WTC11 (cell line): Measurements from ENCODE around the gene FOXI1. TPM values are rescaled to one million over a fixed set of nuclear protein-coding genes. Genes with fewer than 3 reads are reported as not detected.
"Not testable (repeated sequence)": the region's sequence is repeated elsewhere in the genome, so short reads cannot be mapped to it uniquely, and the experiment has no call there.

Experiments used
- ATAC-seq: fragments of 200-7000 bp; cut with Tn5 transposase; 2 replicates; pipeline ENCODE4 v1.10.0; 2021; ENCODE audit warnings: mild to moderate bottlenecking, moderate library complexity
- CTCF ChIA-PET: fragments of 300-600 bp; sonication (Branson Sonifier 250); formaldehyde crosslinking; loops from one replicate; lab custom pipeline; 2021; ENCODE audit warnings: antibody characterized with exemption; lab: Charles Lee
- POLR2A ChIA-PET: fragments of 350-600 bp; sonication (Branson Sonifier 250); formaldehyde crosslinking; loops from one replicate; lab custom pipeline; 2021; ENCODE audit warnings: antibody characterized with exemption; lab: Charles Lee
- DNase-seq: peaks from one replicate; pipeline ENCODE4 v3.0.0; 2021; ENCODE audit warnings: low spot score
- H3K27ac Mint-ChIP-seq: 2 replicates; pipeline ENCODE4 v1.8.0; 2021; ENCODE audit warnings: mixed read lengths
- H3K27me3 Mint-ChIP-seq: 2 replicates; pipeline ENCODE4 v1.8.0; 2021; ENCODE audit warnings: low read depth, mild to moderate bottlenecking, moderate library complexity, mixed read lengths
- H3K36me3 Mint-ChIP-seq: 2 replicates; pipeline ENCODE4 v1.8.0; 2021; ENCODE audit warnings: mixed read lengths
- H3K4me1 Mint-ChIP-seq: 2 replicates; pipeline ENCODE4 v1.8.0; 2022; ENCODE audit warnings: mixed read lengths
- H3K4me3 Mint-ChIP-seq: 2 replicates; pipeline ENCODE4 v1.8.0; 2021; ENCODE audit warnings: mild to moderate bottlenecking, moderate library complexity, mixed read lengths
- H3K9me3 Mint-ChIP-seq: 2 replicates; pipeline ENCODE4 v1.8.0; 2021; ENCODE audit warnings: mixed read lengths
- ATF1 ChIP-seq: sonication (generic); formaldehyde crosslinking; IDR thresholded peaks from 2 replicates; pipeline ENCODE4 v1.8.1; 2023; ENCODE audit warnings: mild to moderate bottlenecking, moderate library complexity, missing genetic modification reagents
- ETV6 ChIP-seq: sonication (generic); formaldehyde crosslinking; IDR thresholded peaks from 2 replicates; pipeline ENCODE4 v1.8.1; 2022; ENCODE audit warnings: mild to moderate bottlenecking, missing genetic modification reagents
- GABPB1 ChIP-seq: sonication (generic); formaldehyde crosslinking; IDR thresholded peaks from 2 replicates; pipeline ENCODE4 v1.8.1; 2023; ENCODE audit warnings: mild to moderate bottlenecking, missing genetic modification reagents
- GTF2I ChIP-seq: fragments of 250-450 bp; sonication (Bioruptor Pico); conservative IDR thresholded peaks from 2 replicates; pipeline ENCODE4 v1.4.0; 2021; ENCODE audit warnings: mild to moderate bottlenecking
- IRF2 ChIP-seq: sonication (generic); formaldehyde crosslinking; IDR thresholded peaks from 2 replicates; pipeline ENCODE4 v1.8.0; 2022; ENCODE audit warnings: low read depth, missing genetic modification reagents, borderline replicate concordance
- JAZF1 ChIP-seq: fragments of 250-450 bp; sonication (Bioruptor Pico); IDR thresholded peaks from 2 replicates; pipeline ENCODE4 v1.9.0; 2021; ENCODE audit warnings: moderate library complexity, mild to moderate bottlenecking, inconsistent platforms
- RORB ChIP-seq: fragments of 250-450 bp; sonication (Bioruptor Pico); IDR thresholded peaks from 2 replicates; pipeline ENCODE4 v1.9.0; 2021; ENCODE audit warnings: mild to moderate bottlenecking
- SMAD3 ChIP-seq: sonication (generic); formaldehyde crosslinking; IDR thresholded peaks from 2 replicates; pipeline ENCODE4 v1.8.0; 2022; ENCODE audit warnings: missing genetic modification reagents, mild to moderate bottlenecking, borderline replicate concordance
- SMAD4 ChIP-seq: sonication (generic); formaldehyde crosslinking; IDR thresholded peaks from 2 replicates; pipeline ENCODE4 v1.8.0; 2022; ENCODE audit warnings: mild to moderate bottlenecking, missing genetic modification reagents
- SP1 ChIP-seq: sonication (generic); formaldehyde crosslinking; conservative IDR thresholded peaks from 2 replicates; pipeline ENCODE4 v1.8.1; 2022; ENCODE audit warnings: missing genetic modification reagents
- ZNF121 ChIP-seq: sonication (generic); formaldehyde crosslinking; IDR thresholded peaks from 2 replicates; pipeline ENCODE4 v1.8.0; 2023; ENCODE audit warnings: missing genetic modification reagents
- ZNF138 ChIP-seq: sonication (generic); formaldehyde crosslinking; conservative IDR thresholded peaks from 2 replicates; pipeline ENCODE4 v1.8.1; 2022; ENCODE audit warnings: mild to moderate bottlenecking, moderate library complexity, missing genetic modification reagents
- ZNF232 ChIP-seq: sonication (generic); formaldehyde crosslinking; IDR thresholded peaks from 2 replicates; pipeline ENCODE4 v1.8.0; 2022; ENCODE audit warnings: mild to moderate bottlenecking, missing genetic modification reagents
- ZNF396 ChIP-seq: fragments of 250-450 bp; sonication (Bioruptor Pico); IDR thresholded peaks from 2 replicates; pipeline ENCODE4 v1.8.0; 2021; ENCODE audit warnings: mild to moderate bottlenecking, moderate library complexity, borderline replicate concordance
- ZNF671 ChIP-seq: fragments of 250-450 bp; sonication (Bioruptor Pico); IDR thresholded peaks from 2 replicates; pipeline ENCODE4 v1.8.0; 2021; ENCODE audit warnings: mild to moderate bottlenecking
- total RNA-seq: library from RNA; stranded (reverse); gene quantifications from 3 replicates; pipeline ENCODE4 v1.2.3, GENCODE V29; 2021
- TF ChIP-seq, protein P1 (sequence below): fragments of 250-450 bp; sonication (Bioruptor Pico); IDR thresholded peaks from 2 replicates; pipeline ENCODE4 v1.9.0; 2021; ENCODE audit warnings: mild to moderate bottlenecking, borderline replicate concordance
- TF ChIP-seq, protein P2 (sequence below): sonication (generic); formaldehyde crosslinking; IDR thresholded peaks from 2 replicates; pipeline ENCODE4 v1.8.0; 2022; ENCODE audit warnings: mild to moderate bottlenecking, missing genetic modification reagents
- TF ChIP-seq, protein P3 (sequence below): sonication (generic); formaldehyde crosslinking; IDR thresholded peaks from 2 replicates; pipeline ENCODE4 v1.8.1; 2022; ENCODE audit warnings: low read depth, mild to moderate bottlenecking, moderate library complexity, missing genetic modification reagents, borderline replicate concordance
- TF ChIP-seq, protein P4 (sequence below): sonication (generic); formaldehyde crosslinking; IDR thresholded peaks from 2 replicates; pipeline ENCODE4 v1.8.1; 2023; ENCODE audit warnings: mild to moderate bottlenecking, missing genetic modification reagents, moderate library complexity
- TF ChIP-seq, protein P5 (sequence below): sonication (generic); formaldehyde crosslinking; IDR thresholded peaks from 2 replicates; pipeline ENCODE4 v1.8.0; 2022; ENCODE audit warnings: missing genetic modification reagents

FOXI1 gene
- total RNA-seq, 1 experiment from 2014 or later: not detected

DNA sequence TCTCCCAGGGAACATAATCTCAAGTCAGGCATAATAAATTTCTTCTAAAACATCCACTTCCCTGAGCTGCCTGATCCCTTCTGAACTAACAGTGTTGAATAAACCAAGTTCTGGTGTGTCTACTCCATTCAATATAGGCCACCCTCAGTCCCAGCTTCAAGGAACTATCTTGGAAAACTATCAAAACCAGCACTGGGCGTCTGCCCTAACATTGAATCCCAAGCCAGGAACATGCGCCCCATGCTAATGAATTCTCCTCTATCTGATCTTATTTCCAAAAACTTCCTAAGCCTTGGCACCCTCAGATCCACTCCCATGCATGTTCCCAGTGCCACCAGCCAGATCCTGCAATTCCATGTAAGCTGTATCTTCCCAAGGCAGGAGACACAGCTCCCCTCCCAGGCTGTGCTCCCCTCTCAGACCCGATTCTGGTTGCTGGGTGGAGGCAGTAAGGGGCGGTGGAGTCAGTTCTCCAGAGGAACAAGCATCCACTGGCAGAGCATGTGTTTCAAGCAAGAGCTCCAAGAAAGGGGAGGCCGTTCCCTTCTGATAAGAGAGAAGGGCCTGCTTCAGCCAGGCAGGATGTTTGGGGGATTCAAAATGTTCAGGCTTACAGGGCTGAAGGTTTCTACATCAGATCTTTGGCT is 13.1 kb upstream of the FOXI1 start (continued):
- TF ChIP-seq, protein P1, sequence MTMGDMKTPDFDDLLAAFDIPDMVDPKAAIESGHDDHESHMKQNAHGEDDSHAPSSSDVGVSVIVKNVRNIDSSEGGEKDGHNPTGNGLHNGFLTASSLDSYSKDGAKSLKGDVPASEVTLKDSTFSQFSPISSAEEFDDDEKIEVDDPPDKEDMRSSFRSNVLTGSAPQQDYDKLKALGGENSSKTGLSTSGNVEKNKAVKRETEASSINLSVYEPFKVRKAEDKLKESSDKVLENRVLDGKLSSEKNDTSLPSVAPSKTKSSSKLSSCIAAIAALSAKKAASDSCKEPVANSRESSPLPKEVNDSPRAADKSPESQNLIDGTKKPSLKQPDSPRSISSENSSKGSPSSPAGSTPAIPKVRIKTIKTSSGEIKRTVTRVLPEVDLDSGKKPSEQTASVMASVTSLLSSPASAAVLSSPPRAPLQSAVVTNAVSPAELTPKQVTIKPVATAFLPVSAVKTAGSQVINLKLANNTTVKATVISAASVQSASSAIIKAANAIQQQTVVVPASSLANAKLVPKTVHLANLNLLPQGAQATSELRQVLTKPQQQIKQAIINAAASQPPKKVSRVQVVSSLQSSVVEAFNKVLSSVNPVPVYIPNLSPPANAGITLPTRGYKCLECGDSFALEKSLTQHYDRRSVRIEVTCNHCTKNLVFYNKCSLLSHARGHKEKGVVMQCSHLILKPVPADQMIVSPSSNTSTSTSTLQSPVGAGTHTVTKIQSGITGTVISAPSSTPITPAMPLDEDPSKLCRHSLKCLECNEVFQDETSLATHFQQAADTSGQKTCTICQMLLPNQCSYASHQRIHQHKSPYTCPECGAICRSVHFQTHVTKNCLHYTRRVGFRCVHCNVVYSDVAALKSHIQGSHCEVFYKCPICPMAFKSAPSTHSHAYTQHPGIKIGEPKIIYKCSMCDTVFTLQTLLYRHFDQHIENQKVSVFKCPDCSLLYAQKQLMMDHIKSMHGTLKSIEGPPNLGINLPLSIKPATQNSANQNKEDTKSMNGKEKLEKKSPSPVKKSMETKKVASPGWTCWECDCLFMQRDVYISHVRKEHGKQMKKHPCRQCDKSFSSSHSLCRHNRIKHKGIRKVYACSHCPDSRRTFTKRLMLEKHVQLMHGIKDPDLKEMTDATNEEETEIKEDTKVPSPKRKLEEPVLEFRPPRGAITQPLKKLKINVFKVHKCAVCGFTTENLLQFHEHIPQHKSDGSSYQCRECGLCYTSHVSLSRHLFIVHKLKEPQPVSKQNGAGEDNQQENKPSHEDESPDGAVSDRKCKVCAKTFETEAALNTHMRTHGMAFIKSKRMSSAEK: no peak
- TF ChIP-seq ATF1 (CRISPR knock-in tag): no peak
- TF ChIP-seq, all 79 proteins: peak for 0

DNA sequence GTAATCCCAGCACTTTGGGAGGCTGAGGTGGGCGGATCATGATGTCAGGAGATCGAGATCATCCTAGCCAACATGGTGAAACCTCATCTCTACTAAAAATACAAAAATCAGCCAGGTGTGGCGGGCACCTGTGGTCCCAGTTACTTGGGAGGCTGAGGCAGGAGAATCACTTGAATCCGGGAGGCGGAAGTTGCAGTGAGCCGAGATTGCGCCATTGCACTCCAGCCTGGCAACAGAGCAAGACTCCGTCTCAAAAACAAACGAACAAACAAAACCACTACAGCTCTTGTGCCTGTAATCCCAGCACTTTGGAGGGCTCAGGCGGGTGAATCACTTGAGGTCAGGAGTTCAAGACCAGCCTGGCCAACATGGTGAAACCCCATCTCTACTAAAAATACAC is 11.4 kb upstream of the FOXI1 start:
- not testable (repeated sequence) for ATAC-seq, H3K36me3 Mint-ChIP-seq, H3K4me1 Mint-ChIP-seq, H3K27ac Mint-ChIP-seq, H3K27me3 Mint-ChIP-seq, DNase-seq, H3K4me3 Mint-ChIP-seq, H3K9me3 Mint-ChIP-seq
- CTCF ChIA-PET: interaction anchor here (1.9 kb wide), 1 partner anchor 122 kb away, joined by 5 read pairs; no protein-coding TSS in a partner anchor
- POLR2A ChIA-PET: interaction anchor here (0.7 kb wide), 1 partner anchor 378 kb away, joined by 3 read pairs; no protein-coding TSS in a partner anchor

DNA sequence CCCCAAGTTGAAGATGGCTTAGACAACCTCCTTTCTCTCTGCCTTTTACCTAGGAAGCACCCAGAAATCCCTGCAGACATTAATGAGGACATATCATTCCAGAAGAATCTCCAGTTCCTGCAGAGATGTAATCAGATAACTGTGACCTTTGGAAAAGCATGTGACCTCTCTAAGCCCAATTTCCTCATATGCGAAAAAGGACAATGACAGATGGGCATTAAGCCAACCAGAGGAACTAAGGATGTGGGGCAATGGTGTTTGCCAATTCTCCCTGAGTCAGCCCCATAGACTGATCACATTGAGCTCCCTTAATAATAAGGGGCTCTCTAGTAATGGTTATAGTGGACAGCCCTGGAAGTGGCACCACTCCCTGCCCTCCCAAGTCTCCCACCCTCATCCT is 10.1 kb upstream of the FOXI1 start:
- Mint-ChIP-seq H3K9me3 (peaks cover 7% of the 10 kb centered on the region), H3K27ac (no peak overlapping the region), H3K4me3 (no peak overlapping the region), H3K27me3 (peaks cover 5% of the 10 kb centered on the region; the same call in 1 of the 2 replicates), H3K4me1 (peaks cover 8% of the 10 kb centered on the region), H3K36me3 (peaks cover 5% of the 10 kb centered on the region)
- DNase-seq (no peak), ATAC-seq (no peak)
- ChIA-PET CTCF (interaction anchor here (2.6 kb wide), 1 partner anchor 88 kb away, joined by 10 read pairs; no protein-coding TSS in a partner anchor), POLR2A (no interaction called here)
- TF ChIP-seq, protein P2, sequence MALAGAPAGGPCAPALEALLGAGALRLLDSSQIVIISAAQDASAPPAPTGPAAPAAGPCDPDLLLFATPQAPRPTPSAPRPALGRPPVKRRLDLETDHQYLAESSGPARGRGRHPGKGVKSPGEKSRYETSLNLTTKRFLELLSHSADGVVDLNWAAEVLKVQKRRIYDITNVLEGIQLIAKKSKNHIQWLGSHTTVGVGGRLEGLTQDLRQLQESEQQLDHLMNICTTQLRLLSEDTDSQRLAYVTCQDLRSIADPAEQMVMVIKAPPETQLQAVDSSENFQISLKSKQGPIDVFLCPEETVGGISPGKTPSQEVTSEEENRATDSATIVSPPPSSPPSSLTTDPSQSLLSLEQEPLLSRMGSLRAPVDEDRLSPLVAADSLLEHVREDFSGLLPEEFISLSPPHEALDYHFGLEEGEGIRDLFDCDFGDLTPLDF (CRISPR knock-in tag): no peak
- TF ChIP-seq, protein P3, sequence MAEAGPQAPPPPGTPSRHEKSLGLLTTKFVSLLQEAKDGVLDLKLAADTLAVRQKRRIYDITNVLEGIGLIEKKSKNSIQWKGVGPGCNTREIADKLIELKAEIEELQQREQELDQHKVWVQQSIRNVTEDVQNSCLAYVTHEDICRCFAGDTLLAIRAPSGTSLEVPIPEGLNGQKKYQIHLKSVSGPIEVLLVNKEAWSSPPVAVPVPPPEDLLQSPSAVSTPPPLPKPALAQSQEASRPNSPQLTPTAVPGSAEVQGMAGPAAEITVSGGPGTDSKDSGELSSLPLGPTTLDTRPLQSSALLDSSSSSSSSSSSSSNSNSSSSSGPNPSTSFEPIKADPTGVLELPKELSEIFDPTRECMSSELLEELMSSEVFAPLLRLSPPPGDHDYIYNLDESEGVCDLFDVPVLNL (CRISPR knock-in tag): no peak
- TF ChIP-seq GTF2I (CRISPR knock-in tag) (no peak), ZNF232 (CRISPR knock-in tag) (no peak), ZNF121 (no peak), SMAD4 (CRISPR knock-in tag) (no peak), ZNF671 (CRISPR knock-in tag) (no peak), GABPB1 (no peak), RORB (CRISPR knock-in tag) (no peak), SMAD3 (CRISPR knock-in tag) (no peak), JAZF1 (CRISPR knock-in tag) (no peak), IRF2 (CRISPR knock-in tag) (no peak), SP1 (CRISPR knock-in tag) (no peak), ZNF138 (CRISPR knock-in tag) (no peak), ZNF396 (no peak), ETV6 (no peak)
- TF ChIP-seq, protein P4, sequence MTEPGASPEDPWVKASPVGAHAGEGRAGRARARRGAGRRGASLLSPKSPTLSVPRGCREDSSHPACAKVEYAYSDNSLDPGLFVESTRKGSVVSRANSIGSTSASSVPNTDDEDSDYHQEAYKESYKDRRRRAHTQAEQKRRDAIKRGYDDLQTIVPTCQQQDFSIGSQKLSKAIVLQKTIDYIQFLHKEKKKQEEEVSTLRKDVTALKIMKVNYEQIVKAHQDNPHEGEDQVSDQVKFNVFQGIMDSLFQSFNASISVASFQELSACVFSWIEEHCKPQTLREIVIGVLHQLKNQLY: no peak
- TF ChIP-seq, protein P5, sequence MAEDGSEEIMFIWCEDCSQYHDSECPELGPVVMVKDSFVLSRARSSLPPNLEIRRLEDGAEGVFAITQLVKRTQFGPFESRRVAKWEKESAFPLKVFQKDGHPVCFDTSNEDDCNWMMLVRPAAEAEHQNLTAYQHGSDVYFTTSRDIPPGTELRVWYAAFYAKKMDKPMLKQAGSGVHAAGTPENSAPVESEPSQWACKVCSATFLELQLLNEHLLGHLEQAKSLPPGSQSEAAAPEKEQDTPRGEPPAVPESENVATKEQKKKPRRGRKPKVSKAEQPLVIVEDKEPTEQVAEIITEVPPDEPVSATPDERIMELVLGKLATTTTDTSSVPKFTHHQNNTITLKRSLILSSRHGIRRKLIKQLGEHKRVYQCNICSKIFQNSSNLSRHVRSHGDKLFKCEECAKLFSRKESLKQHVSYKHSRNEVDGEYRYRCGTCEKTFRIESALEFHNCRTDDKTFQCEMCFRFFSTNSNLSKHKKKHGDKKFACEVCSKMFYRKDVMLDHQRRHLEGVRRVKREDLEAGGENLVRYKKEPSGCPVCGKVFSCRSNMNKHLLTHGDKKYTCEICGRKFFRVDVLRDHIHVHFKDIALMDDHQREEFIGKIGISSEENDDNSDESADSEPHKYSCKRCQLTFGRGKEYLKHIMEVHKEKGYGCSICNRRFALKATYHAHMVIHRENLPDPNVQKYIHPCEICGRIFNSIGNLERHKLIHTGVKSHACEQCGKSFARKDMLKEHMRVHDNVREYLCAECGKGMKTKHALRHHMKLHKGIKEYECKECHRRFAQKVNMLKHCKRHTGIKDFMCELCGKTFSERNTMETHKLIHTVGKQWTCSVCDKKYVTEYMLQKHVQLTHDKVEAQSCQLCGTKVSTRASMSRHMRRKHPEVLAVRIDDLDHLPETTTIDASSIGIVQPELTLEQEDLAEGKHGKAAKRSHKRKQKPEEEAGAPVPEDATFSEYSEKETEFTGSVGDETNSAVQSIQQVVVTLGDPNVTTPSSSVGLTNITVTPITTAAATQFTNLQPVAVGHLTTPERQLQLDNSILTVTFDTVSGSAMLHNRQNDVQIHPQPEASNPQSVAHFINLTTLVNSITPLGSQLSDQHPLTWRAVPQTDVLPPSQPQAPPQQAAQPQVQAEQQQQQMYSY (CRISPR knock-in tag): no peak
